Muscle layer of duodenum (tissue), 2 donors: ENCODE measurements around the gene FAM117B.
A peak's percentile ranks its signal among the peaks of the same experiment; 100 is the strongest.
"Not testable (repeated sequence)": the region's sequence is repeated elsewhere in the genome, so short reads cannot be mapped to it uniquely, and the experiment has no call there.

Experiments used
- H3K27ac ChIP-seq: one replicate; pipeline ENCODE4 v1.7.0; 2013; ENCODE audit warnings: mild to moderate bottlenecking, low read length
- H3K27me3 ChIP-seq: one replicate; pipeline ENCODE4 v1.7.0; 2013; ENCODE audit warnings: low read depth, mild to moderate bottlenecking, control low read depth, low read length
- H3K36me3 ChIP-seq, 2 donors: one replicate each; pipeline ENCODE4 v1.7.0; 2013; ENCODE audit warnings: low read length in 2 of 2, control low read depth in 1 of 2, mild to moderate bottlenecking in 1 of 2; ENCODE audit not compliant: insufficient read depth in 2 of 2, control insufficient read depth in 1 of 2
- H3K4me1 ChIP-seq, 2 donors: one replicate each; pipeline ENCODE4 v1.7.0; 2013; ENCODE audit warnings: low read length in 2 of 2, mild to moderate bottlenecking in 2 of 2, control low read depth in 1 of 2, moderate library complexity in 1 of 2; ENCODE audit not compliant: insufficient read depth in 2 of 2, control insufficient read depth in 1 of 2
- H3K4me3 ChIP-seq, 2 donors: one replicate each; pipeline ENCODE4 v1.7.0; 2013; ENCODE audit warnings: low read length in 2 of 2, low read depth in 1 of 2, mild to moderate bottlenecking in 1 of 2
- H3K9me3 ChIP-seq, 2 donors: one replicate each; pipeline ENCODE4 v1.7.0; 2013; ENCODE audit warnings: low read length in 2 of 2, control low read depth in 1 of 2, mild to moderate bottlenecking in 1 of 2; ENCODE audit not compliant: control insufficient read depth in 1 of 2
- donor health status: healthy.

FAM117B gene

DNA sequence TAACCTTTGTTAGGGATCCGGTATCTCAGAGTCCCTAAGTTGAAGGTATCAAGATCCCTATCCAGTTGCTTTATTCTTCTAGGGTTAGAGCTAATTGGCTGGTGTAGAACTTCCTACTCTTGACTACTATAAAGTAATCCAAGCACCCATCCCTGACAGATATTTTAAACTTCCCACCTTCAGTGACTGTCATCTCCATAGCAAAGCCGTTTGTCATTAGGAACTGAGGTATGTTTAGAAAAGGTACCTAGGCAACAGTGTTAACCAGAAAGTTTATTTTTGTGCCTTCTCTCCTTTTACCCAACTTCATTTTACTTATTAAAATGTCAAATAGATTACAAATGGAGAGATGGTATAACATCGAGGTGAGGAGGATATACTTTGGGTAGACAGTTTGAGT is 4.5 kb downstream of the FAM117B start:
- H3K36me3 ChIP-seq, result no peaks in the 10 kb centered on the region
- no peak overlapping the region for H3K27ac ChIP-seq
- no peak overlapping the region for H3K4me3 ChIP-seq
- no peaks in the 10 kb centered on the region for H3K27me3 ChIP-seq
- H3K4me1 ChIP-seq, result peaks cover 0 to 5% of the 10 kb centered on the region in 2 donors
- no peaks in the 10 kb centered on the region for H3K9me3 ChIP-seq

GRCh38 chr2:202642567-202642966 is 7.8 kb downstream of the FAM117B start:
- H3K9me3 ChIP-seq, result no peaks in the 10 kb centered on the region
- H3K27ac ChIP-seq, result peak overlapping the region; percentile 28
- no peaks in the 10 kb centered on the region for H3K27me3 ChIP-seq
- peaks cover 0 to 5% of the 10 kb centered on the region in 2 donors for H3K4me1 ChIP-seq
- H3K36me3 ChIP-seq, result no peaks in the 10 kb centered on the region
- no peak overlapping the region for H3K4me3 ChIP-seq

GRCh38 chr2:202643012-202643858 is 8.5 kb downstream of the FAM117B start:
- Histone ChIP-seq H3K4me3 (peak overlapping the region in 1 of 2 donors; percentile 4), H3K9me3 (no peaks in the 10 kb centered on the region), H3K27me3 (no peaks in the 10 kb centered on the region), H3K27ac (peak overlapping the region; percentile 28), H3K36me3 (no peaks in the 10 kb centered on the region), H3K4me1 (peaks cover 0 to 5% of the 10 kb centered on the region in 2 donors)

- H3K4me1 ChIP-seq, result no peaks in the 10 kb centered on the region
- H3K4me3 ChIP-seq, result no peak overlapping the region
- no peaks in the 10 kb centered on the region for H3K27me3 ChIP-seq
- H3K27ac ChIP-seq, result no peak overlapping the region
- no peaks in the 10 kb centered on the region for H3K9me3 ChIP-seq
- no peaks in the 10 kb centered on the region for H3K36me3 ChIP-seq
Observed at GRCh38 chr2:202652119-202652518, 17.4 kb downstream of the FAM117B start.

- H3K27me3 ChIP-seq, result no peaks in the 10 kb centered on the region
- no peaks in the 10 kb centered on the region for H3K36me3 ChIP-seq
- H3K4me3 ChIP-seq, result no peak overlapping the region
- H3K27ac ChIP-seq, result no peak overlapping the region
- no peaks in the 10 kb centered on the region for H3K9me3 ChIP-seq
- no peaks in the 10 kb centered on the region for H3K4me1 ChIP-seq
Observed at GRCh38 chr2:202653890-202654289, 19.1 kb downstream of the FAM117B start.

DNA sequence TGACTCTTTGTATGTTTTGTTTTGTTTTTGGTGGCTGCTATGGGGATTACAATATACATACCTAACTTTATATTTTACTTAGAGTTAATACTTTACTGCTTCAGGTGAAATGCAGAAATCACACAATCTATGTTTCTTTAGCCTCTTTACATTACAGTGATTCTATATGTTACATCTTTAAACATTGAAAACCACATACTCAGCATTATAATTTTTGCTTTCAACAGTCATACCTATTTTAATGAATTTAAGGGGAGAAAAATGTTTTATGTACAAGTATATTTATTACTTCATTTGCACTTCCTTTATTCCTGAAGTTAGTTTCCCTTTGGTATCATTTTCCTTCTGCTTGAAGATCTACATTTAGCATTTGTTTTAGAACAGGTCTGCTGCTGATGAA is 23.1 kb downstream of the FAM117B start:
- no peaks in the 10 kb centered on the region for H3K36me3 ChIP-seq
- H3K27me3 ChIP-seq, result no peaks in the 10 kb centered on the region

DNA sequence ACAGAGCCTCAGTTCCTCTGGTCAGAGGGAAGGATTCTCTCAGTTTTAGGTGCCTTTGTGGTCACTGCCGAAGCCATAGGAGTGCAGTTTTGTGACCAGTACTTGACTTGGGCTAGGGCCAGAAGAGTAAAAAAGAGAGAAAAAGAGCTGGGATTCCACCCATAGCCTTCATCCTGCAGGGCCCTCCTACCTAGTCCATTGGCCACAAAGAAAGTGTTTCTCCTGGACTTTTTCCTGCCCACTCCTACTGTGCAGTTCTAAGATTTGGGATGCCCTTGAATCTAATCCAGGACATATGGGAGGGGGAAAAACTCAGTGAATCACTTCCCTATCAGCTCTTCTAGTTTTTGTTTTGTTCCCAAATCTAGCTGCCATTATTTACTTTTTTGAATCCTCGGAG is 26.0 kb downstream of the FAM117B start:
- no peak overlapping the region for H3K4me3 ChIP-seq
- H3K9me3 ChIP-seq, result no peaks in the 10 kb centered on the region
- no peaks in the 10 kb centered on the region for H3K4me1 ChIP-seq
- no peak overlapping the region for H3K27ac ChIP-seq
- H3K27me3 ChIP-seq, result no peaks in the 10 kb centered on the region
- H3K36me3 ChIP-seq, result no peaks in the 10 kb centered on the region

More for the DNA sequence above, 23.1 kb downstream of the FAM117B start:
- no peaks in the 10 kb centered on the region for H3K9me3 ChIP-seq
- no peak overlapping the region for H3K4me3 ChIP-seq
- H3K4me1 ChIP-seq, result no peaks in the 10 kb centered on the region
- H3K27ac ChIP-seq, result no peak overlapping the region

DNA sequence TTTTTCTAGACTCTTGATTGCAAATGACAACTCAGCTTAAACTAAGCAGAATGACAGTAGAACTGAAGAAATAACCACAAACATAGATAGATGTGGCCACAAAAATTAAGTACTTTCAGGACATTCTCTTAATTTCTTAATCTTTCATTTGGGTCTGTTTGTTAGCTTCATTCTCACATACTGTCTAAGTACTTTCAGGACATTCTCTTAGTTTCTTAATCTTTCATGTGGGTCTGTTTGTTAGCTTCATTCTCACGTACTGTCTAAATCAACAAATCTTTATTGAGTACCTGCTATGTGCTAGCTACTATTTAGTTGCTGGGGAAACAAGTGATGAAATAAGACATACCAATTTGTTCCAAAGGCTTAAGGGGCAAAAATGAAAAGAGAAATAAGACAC is 35.1 kb downstream of the FAM117B start:
- H3K4me1 ChIP-seq, result no peaks in the 10 kb centered on the region
- no peaks in the 10 kb centered on the region for H3K9me3 ChIP-seq
- no peaks in the 10 kb centered on the region for H3K36me3 ChIP-seq
- H3K27me3 ChIP-seq, result no peaks in the 10 kb centered on the region
- H3K27ac ChIP-seq, result no peak overlapping the region
- H3K4me3 ChIP-seq, result no peak overlapping the region

- H3K27ac ChIP-seq, result no peak overlapping the region
- H3K36me3 ChIP-seq, result no peaks in the 10 kb centered on the region
- no peaks in the 10 kb centered on the region for H3K27me3 ChIP-seq
- no peaks in the 10 kb centered on the region for H3K9me3 ChIP-seq
- H3K4me3 ChIP-seq, result no peak overlapping the region
- H3K4me1 ChIP-seq, result no peaks in the 10 kb centered on the region
Observed at GRCh38 chr2:202671317-202672035, 36.7 kb downstream of the FAM117B start.

GRCh38 chr2:202675097-202675496 is 40.3 kb downstream of the FAM117B start:
- not testable (repeated sequence) for H3K4me1 ChIP-seq, H3K4me3 ChIP-seq, H3K27ac ChIP-seq, H3K36me3 ChIP-seq, H3K27me3 ChIP-seq, H3K9me3 ChIP-seq

DNA sequence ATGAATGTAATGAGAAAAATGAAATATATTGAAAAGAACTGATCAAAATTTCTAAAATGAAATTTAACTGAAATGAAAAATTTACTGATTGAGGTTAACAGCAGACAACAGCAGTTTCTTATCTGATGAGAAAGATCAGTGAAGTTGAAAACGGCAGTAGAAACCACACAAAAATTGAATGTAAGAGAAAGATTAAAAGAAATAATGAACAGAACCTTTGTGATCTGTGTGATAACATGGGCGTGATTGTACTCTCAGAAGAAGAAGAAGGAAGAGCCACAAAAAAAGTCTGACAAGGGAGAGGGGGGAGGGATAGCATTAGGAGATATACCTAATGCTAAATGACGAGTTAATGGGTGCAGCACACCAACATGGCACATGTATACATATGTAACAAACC is 45.2 kb downstream of the FAM117B start:
- H3K36me3 ChIP-seq, result no peaks in the 10 kb centered on the region
- H3K9me3 ChIP-seq, result no peaks in the 10 kb centered on the region
- no peaks in the 10 kb centered on the region for H3K27me3 ChIP-seq
- no peaks in the 10 kb centered on the region for H3K4me1 ChIP-seq
- H3K27ac ChIP-seq, result no peak overlapping the region
- no peak overlapping the region for H3K4me3 ChIP-seq
